GM12873 (cell line): ENCODE data around the gene MRPL44.

Source experiments
- TF ChIP-seq, protein P1 (sequence below): IDR thresholded peaks from 2 replicates; pipeline ENCODE4 v1.5.1; 2012; ENCODE audit warnings: low read depth, mild to moderate bottlenecking, moderate library complexity, low read length, control low read depth; ENCODE audit not compliant: insufficient read depth; ENCODE audit errors: missing control alignments

The MRPL44 gene

DNA sequence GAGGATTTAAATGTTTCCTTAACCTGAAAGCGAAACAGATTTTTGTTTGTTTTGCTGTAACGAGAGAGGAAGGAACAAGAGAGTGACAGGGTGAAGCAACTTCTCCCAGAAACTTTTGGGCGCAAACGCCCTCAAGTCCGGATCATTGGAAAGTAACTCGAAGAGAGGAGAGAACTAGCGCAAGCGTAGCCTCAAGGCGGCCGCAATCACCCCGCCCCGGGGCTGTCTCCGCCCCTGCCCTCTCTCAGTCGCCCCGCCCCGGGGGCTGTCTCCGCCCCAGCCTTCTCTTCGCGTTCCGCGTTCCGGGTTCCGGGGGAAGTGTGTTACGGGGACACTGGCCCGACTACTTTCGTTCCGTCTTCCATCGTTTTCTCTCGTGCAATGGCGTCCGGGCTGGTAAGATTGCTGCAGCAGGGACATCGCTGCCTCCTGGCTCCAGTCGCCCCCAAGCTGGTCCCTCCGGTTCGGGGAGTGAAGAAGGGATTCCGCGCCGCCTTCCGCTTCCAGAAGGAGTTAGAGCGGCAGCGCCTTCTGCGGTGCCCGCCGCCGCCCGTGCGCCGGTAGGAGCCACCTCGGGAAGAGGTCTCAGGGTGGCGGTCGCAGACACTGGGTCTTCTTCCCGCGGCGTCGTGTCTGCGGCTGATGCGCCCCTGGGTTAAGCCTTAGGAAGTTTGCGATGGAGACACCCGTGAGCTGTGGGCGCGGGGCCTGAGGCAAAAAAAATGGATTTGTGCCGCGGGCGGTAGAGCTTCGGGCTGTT lies at the start of gene MRPL44:
TSS of gene MRPL44 (plus strand) at position 372 of the 760 bp plus-strand sequence. CDS start at position 382, 10 bp downstream.
- TF ChIP-seq, protein P1, sequence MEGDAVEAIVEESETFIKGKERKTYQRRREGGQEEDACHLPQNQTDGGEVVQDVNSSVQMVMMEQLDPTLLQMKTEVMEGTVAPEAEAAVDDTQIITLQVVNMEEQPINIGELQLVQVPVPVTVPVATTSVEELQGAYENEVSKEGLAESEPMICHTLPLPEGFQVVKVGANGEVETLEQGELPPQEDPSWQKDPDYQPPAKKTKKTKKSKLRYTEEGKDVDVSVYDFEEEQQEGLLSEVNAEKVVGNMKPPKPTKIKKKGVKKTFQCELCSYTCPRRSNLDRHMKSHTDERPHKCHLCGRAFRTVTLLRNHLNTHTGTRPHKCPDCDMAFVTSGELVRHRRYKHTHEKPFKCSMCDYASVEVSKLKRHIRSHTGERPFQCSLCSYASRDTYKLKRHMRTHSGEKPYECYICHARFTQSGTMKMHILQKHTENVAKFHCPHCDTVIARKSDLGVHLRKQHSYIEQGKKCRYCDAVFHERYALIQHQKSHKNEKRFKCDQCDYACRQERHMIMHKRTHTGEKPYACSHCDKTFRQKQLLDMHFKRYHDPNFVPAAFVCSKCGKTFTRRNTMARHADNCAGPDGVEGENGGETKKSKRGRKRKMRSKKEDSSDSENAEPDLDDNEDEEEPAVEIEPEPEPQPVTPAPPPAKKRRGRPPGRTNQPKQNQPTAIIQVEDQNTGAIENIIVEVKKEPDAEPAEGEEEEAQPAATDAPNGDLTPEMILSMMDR: no peak

DNA sequence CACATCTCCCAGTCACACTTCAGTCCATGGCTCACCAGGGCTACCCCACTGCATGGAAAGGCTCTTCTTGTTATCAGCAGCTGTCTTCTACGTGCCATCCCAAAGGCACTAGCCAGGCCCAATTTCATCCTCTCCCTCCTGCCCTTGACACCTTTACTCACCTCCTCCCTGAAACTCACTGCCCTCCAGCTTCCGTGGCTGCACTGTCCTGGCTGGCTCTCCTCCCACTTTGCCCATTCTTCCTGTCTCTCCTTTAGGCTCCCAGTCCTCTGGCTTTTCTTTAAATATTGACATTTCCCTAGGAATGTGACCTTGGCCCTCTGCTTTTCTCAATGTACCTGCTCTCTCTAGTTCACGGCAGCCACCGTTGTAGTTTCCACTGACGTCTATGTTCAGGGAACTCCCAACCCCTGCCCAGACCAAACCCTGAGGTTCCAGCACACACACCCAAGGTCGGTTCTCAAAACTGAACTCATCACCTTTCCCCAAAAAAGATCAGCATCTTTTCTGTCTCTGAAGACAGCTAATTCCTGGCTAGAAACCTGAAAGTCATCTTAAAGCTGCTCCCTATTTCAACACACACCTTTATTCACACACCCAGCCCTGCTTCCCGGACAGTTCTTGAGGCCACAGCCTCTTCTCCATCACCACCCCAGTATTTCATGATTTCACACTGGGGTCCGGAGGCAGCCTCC lies 48.8 kb upstream of the MRPL44 start:
- TF ChIP-seq, protein P1: no peak

DNA sequence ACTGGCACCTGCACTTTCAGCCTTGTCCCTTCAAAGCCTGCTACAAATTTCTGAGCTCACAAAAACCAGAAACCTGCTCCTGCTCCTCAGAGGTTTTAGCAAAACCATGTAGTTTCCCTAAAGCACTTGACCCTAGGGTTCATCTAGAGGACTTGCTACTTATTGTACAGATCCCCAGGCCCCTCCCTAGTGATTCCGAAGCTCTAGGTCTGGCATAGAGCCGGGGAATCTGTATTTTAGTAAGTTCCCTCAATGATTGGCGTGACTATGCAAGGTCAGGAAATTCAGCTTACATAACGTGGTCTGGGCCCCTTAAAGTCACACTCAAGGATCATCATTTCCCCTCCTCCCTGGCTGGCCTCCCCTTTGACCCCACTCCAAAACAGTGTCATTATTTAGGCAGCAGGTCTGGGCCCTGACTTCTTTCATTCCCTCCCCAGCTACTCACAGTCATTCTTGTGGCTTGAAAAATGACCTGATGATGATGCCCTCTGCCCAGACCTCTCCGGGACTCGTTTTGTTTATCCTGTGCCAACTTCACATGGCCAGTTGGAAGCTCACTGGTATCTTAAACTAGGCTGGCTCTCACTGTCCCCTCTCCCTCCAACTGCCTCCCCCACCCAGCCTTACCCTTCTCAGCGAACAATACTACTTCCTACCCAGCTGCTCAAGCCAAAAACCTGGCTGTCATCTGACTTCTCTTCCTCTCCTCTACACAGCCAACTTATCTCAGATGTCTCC lies 48.1 kb upstream of the MRPL44 start:
- TF ChIP-seq, protein P1: no peak

DNA sequence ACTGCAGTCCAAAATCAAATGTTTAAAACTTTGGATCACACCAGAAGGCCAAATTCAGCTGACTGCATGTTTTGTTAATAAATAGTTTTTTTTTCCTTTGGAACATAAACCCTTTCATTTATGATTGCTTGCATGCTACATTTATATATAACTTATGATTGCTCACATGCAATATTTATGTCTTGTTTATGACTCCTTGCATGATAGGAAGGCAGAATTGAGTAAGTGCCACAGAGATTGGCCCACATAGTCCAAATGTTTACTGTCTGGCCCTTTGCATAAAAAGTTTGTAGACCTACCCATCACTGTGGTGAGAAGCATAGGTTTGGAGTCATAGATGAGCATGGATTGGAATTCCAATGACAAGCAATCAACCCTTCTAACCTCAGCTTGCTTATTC lies 42.9 kb upstream of the MRPL44 start:
- TF ChIP-seq, protein P1: no peak

DNA sequence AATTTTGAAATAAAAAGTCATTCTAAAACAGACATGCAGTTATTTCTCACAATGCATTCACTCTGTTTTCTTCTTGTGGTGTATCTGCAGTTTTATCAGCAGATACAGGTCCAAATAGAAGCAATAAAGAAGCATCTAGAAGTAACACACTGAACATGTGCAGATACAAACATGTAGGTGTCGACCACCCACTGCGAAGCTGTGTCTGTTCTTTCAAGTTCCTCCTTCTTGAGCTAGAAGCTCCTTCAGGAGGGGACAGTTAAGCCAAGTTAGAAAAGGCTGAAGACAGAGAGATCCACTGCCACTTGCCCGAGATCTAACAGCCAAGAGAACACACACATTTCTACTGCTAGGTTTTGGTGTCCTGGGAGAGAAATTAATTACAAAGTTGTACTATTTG lies 42.2 kb upstream of the MRPL44 start:
- TF ChIP-seq, protein P1: no peak

DNA sequence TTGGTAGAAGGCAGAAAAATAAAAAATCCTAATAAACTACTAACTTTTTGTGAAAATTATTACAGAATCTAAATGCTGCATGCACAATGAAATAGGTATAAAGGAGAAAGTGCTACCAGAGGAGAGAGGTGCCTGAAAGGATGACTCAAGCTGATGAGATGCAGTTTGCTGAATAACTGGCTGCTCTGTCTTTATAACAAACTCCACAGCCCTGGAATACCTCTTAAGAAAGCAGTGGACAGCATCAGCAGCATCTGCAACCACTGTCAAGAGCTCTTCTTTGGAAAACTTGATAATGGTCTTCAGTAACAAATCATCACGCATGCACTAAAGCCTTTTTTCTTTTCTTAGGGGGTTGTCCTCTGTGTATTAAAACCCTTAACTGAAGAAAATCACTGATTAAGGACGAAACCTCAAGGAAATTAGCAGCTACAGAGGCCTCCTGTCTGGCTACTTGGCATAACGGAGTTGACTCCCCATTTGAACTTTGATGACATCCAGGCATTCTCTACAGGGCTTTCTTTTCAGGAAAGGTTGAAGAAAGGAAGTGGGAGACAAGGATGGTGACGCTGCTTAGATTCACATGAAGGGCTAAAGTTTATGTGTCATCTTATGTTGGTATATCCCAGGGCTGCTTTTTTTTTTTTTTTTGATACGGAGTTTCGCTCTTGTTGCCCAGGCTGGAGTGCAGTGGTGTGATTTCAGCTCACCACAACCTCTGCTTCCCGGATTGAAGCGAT lies 40.9 kb upstream of the MRPL44 start:
- TF ChIP-seq, protein P1: no peak
